BE2C (cell line): ENCODE measurements around the gene CDT1.
"Not testable (repeated sequence)": the region's sequence is repeated elsewhere in the genome, so short reads cannot be mapped to it uniquely, and the experiment has no call there.

Experiments
- DNase-seq: peaks from one replicate; pipeline ENCODE4 v3.0.0-alpha.2; 2020
- H3K27me3 ChIP-seq: fragments of 250-450 bp; sonication (Bioruptor Pico); 2 replicates; pipeline ENCODE4 v1.5.1; 2020; ENCODE audit warnings: mild to moderate bottlenecking
- H3K36me3 ChIP-seq: fragments of 250-450 bp; sonication (Bioruptor Pico); 2 replicates; pipeline ENCODE4 v1.5.1; 2020; ENCODE audit warnings: mild to moderate bottlenecking
- H3K4me1 ChIP-seq: fragments of 250-450 bp; sonication (Bioruptor Pico); 2 replicates; pipeline ENCODE4 v1.5.1; 2020
- H3K4me3 ChIP-seq: 2 replicates; pipeline ENCODE4 v1.5.1; 2011; ENCODE audit warnings: low read depth, low read length
- H3K9me3 ChIP-seq: fragments of 250-450 bp; sonication (Bioruptor Pico); 2 replicates; pipeline ENCODE4 v1.5.1; 2020
- CTCF ChIP-seq: IDR thresholded peaks from 2 replicates; pipeline ENCODE4 v1.5.1; 2012; ENCODE audit warnings: mild to moderate bottlenecking, low read depth, low read length

CDT1 gene

DNA sequence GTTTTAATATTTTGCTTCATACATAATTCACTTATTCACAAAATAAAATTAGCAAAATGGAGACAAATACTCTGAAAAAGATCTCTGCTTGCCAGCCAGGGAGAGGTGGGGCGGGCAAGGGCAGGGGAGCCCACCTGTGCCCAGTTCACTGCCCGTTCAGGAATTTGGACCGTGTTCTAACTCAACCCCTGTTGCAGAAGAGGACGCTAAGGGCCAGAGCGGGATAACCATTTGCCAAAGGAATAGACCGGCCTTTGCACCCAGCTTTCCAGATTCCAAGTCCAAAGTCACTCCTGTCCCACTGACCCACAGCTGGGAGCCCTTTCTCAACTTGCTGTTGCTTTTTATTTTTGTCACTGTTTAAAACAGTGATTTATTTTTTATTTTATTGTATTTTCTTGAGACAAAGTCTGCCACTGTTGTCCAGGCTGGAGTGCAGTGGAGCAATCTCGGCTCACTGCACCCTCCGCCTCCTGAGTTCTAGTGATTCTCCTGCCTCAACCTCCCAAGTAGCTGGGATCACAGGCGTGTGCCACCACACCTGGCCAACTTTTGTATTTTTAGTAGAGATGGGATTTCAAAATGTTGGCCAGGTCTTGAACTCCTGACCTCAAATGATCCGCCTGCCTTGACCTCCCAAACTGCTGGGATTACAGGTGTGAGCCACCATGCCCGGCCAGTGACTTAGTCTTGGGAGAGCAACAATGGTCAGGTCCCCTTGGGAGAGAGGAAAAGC is 15.8 kb upstream of the CDT1 start:
- DNase-seq: no peak
- Histone ChIP-seq H3K27me3 (peaks cover 39% of the 10 kb centered on the region), H3K9me3 (no peaks in the 10 kb centered on the region), H3K4me3 (no peak overlapping the region), H3K4me1 (no peaks in the 10 kb centered on the region), H3K36me3 (no peaks in the 10 kb centered on the region)
- TF ChIP-seq CTCF: no peak

GRCh38 chr16:88788749-88789148 is 14.8 kb upstream of the CDT1 start:
- not testable (repeated sequence) for H3K9me3 ChIP-seq, DNase-seq, H3K4me3 ChIP-seq, H3K36me3 ChIP-seq, H3K4me1 ChIP-seq
- H3K27me3 ChIP-seq: peaks cover 37% of the 10 kb centered on the region

GRCh38 chr16:88789594-88789993 is 14.0 kb upstream of the CDT1 start:
- DNase-seq: no peak
- H3K4me1 ChIP-seq: no peaks in the 10 kb centered on the region
- H3K9me3 ChIP-seq: no peaks in the 10 kb centered on the region
- H3K27me3 ChIP-seq: peaks cover 28% of the 10 kb centered on the region
- TF ChIP-seq CTCF: no peak
- no peak overlapping the region for H3K4me3 ChIP-seq
- no peaks in the 10 kb centered on the region for H3K36me3 ChIP-seq

DNA sequence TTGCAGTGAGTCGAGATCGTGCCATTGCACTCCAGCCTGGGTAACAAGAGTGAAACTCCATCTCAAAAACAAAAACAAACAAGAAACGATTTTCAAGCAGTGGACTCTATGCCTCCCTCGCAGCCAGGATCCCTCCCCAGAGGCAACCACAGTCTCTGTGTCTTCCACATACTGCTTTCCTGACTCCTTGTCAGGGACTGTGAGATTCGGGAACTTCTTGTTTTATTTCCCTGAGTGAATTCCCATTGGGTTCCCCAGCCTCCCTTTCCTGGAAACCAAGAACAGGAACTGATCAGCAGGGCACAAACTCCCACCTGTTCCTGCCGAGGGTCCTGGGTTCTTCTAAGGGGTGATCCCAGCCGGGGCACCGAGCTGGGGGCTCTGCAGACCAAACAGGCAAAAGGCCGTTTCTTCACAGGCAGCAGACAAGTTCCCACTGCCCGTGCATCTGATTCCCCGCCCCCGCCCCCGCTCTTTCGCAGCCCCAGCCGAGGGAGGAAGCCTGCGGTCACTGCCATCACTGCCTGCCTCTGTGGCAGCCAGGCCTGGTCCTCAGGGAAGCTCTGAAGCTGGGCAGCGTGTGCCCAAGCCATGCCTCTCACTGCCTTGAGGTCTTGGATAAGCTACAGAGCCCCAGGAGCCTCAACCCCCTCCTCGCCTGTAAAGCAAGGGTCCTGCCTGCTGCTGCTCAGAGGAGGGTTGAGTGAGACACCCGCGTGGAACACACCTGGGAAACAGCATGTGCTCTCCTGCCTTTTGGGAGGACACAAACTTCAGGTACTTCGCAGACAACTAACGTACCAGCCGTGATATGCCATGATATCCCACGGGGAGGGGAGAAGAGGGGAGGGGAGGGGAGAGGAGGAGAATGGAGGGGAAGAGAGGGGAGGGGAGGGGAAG is 13.0 kb upstream of the CDT1 start:
- TF ChIP-seq CTCF: no peak
- H3K27me3 ChIP-seq: peaks cover 19% of the 10 kb centered on the region
- no peak overlapping the region for H3K4me3 ChIP-seq
- DNase-seq: no peak
- no peaks in the 10 kb centered on the region for H3K4me1 ChIP-seq
- no peaks in the 10 kb centered on the region for H3K36me3 ChIP-seq
- H3K9me3 ChIP-seq: no peaks in the 10 kb centered on the region

DNA sequence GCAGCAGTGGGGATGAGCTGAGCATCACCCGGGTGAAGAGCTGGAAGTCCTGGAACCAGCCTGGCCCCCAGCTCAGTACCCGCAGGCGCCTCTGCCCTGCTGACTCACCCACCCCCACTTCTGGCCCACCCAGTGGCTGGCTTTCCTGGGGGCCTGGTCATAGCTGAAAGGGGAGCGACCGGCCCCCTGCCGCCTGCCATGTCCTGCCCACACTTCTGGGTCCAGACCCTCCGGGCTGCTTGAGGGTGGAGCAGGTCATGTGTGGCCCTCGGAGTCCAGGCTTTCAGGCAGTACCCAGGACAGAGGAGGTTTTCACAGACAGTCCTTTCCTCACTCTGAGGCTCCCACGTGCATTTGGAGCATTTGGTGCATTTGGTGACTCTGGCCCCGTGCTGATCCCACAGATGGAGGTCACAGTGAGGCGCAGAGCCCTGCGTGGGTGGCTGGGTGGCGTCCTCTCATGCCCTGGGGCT is 11.5 kb upstream of the CDT1 start:
- Histone ChIP-seq H3K4me1 (no peaks in the 10 kb centered on the region), H3K4me3 (no peak overlapping the region)
- TF ChIP-seq CTCF: no peak

DNA sequence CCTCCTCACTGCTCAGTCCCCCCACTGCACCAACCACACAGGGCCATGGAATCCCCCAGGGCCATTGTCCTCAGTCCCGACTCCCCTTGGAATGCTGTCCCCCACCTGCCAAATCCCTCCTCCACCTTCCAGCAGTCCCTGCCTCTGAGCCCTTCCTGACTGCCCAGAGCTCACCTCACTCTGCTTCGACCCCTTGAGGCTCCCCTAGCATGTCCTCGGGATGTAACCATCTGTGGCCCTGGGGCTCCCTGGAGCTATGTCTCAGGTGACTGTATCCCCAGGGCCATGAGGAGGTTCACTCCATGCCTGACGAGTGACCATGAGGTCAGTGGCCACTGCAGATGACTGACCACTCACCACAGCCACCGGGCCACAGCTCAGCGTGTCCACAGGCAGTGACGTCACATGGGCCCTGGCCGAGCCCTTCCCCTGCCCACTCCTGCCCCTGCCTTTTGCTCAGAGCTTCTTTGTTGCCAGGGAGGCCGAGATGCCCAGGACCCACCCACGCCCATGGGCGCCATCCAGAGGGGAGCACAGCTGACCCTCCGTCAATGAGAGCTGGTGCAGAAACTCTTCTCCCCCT is 10.8 kb upstream of the CDT1 start:
- H3K4me1 ChIP-seq: no peaks in the 10 kb centered on the region
- DNase-seq: no peak
- no peak overlapping the region for H3K4me3 ChIP-seq
- no peak for TF ChIP-seq CTCF
- no peaks in the 10 kb centered on the region for H3K36me3 ChIP-seq
- H3K9me3 ChIP-seq: no peaks in the 10 kb centered on the region
- H3K27me3 ChIP-seq: peaks cover 12% of the 10 kb centered on the region

More for the DNA sequence above, 11.5 kb upstream of the CDT1 start:
- peaks cover 16% of the 10 kb centered on the region for H3K27me3 ChIP-seq
- H3K9me3 ChIP-seq: no peaks in the 10 kb centered on the region
- no peaks in the 10 kb centered on the region for H3K36me3 ChIP-seq
- no peak for DNase-seq
